GM19467 (cell line): ENCODE data around the gene WDR62.
"Not testable (repeated sequence)": the region's sequence is repeated elsewhere in the genome, so short reads cannot be mapped to it uniquely, and the experiment has no call there.

Experiments
- ATAC-seq: cut with Tn5 transposase; IDR thresholded peaks from one replicate; pipeline ENCODE4 v1.9.1; 2021; ENCODE audit warnings: mild to moderate bottlenecking, moderate library complexity; ENCODE audit not compliant: unreplicated experiment

The WDR62 gene

DNA sequence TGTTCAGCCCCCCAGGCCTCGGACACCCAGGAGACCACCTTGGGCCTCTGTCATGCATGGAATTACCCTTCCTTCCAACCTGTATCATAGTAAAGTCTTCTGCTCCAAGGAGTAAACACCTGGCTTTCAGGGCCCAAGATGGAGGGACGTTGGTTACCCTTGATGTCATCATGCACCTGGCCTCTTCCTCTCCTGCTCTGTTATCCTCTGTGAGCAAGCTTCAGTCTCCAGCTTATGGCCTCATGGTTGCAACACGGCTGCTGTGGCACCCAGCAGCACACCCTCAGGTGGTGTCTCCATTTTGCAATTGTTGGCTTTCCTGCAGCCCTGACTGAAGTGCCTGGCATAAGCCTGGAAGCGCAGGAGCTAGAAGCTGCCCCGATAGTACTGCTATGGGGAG lies 52.3 kb downstream of the WDR62 start:
- no peak for ATAC-seq

DNA sequence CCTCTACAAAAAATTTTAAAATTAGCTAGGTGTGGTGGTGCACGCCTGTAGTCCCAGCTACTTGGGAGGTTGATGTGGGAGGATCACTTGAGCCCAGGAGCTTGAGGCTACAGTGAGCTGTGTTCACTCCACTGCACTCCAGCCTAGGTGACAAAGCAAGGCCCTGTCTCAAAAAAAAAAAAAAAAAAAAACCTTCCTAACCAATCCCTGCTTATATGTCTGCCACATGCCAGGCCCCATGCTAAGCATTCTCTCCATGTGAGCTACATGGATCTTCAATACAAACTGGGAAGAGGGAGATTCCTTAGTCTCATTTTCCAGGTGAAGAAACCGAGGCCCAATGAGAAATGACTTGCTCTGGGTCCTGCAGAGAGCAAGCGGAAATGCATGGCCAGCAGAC lies 54.0 kb downstream of the WDR62 start:
- ATAC-seq, result no peak

DNA sequence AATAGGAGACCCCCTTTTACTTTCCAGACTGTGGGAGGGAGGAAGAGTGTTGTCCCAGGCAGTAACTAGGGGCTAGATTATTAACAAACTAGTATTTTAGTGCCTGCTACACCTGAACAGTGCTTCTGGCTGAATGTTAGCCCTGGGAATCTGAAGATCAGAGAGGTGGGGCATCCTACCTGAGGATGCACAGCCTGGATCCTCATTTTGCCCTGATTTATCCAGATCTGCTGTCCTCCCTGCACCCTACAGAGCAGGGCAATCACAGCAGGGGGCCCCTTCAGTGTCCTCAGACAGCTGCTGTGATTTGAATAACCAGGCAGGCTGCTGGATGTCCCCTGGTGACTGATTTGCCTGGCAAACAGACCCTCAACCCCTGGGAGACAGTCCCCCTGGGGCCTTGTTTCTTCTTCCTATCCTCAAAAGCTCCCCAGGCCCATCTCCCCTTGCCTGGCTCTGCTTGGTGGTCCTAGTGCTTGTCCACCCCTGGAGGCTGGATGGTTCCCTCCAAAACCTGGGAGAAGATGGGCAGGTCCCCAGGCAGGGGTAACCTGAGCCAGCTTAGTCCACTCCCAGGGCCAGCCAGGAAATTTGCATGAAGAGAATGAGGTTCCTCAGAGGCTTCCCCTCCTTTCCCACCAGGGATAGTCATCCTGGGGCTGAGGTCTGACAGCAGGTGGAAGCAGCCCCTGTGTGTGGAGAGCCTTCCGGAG lies 55.9 kb downstream of the WDR62 start, which contains the start of gene OVOL3:
Gene OVOL3, plus strand, starts transcription at position 657 of the 713 bp plus-strand sequence. CDS start 60 bp downstream, outside the sequence.
- ATAC-seq, result no peak

GRCh38 chr19:36111200-36111539 lies 56.5 kb downstream of the WDR62 start:
- no peak for ATAC-seq

DNA sequence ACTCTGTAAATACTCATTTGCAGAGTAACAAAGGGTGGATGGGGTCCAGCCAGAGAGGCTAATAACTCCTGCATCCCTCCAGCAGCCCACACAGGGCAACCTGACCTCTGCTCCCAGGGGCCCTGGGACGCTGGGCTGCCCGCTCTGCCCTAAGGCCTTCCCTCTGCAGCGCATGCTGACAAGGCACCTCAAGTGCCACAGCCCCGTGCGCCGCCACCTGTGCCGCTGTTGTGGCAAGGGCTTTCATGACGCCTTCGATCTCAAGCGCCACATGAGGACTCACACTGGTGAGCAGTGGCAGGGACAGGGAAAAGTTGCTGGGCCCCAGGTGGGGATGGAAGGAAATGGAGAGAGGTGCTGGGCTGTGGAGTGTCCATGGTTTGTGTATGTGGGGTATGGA lies 58.0 kb downstream of the WDR62 start:
- no peak for ATAC-seq

GRCh38 chr19:36113425-36113824 lies 58.7 kb downstream of the WDR62 start:
- ATAC-seq, result no peak

- ATAC-seq, result peak; percentile 4
Observed at GRCh38 chr19:36113894-36114720, 59.4 kb downstream of the WDR62 start.

GRCh38 chr19:36114721-36115452 lies 60.2 kb downstream of the WDR62 start, which contains the start of gene POLR2I:
TSS of gene POLR2I (minus strand) at chr19:36114875. CDS start at chr19:36114856, 19 bp downstream.
- ATAC-seq, result peak; percentile 73

- ATAC-seq, result no peak
Observed at GRCh38 chr19:36115453-36116343, 61.0 kb downstream of the WDR62 start, which contains the start of gene TBCB. TSS of gene TBCB (plus strand) at chr19:36115468. CDS start at chr19:36115561, 93 bp downstream.

- no peak for ATAC-seq
Observed at GRCh38 chr19:36116344-36116637, 61.6 kb downstream of the WDR62 start.

DNA sequence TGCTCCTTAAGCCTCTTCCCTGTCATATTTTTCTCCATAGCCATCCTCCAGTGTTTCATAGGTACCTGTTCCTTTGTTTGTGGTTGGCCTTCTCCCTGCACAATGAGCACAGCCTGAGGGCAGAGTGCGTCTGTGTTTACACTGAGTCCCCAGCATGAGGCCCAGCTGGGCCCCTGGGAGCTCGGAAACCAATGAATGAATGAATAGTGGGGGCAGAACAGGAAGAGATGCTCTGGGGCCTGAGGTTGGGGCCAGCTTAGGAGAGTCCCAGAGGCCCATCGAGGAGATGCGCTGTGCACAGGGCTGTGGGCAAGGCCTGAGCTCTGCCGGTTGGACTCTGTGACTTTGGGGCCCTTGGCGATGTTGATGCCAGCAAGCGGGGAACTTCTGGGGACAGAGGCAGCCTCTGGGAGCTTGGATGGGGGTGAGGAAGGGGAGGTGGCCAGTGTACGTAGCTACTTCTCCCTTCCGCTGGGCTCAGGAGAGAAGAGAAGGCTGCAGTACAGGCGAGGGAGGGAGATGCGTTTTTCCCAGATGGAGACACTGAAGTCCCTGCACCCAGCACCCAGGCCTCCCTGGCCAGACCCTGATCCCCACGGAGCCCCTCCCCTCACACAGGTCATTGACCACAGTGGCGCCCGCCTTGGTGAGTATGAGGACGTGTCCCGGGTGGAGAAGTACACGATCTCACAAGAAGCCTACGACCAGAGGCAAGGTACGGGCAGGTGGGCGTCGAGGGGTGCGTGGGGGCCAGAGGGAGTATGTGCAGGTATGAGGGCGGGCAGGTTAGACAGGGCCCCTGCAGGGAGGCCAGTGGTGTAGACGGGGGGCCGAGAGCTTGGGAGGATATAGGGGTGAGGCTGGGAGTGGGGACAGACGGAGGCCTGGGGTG lies 65.6 kb downstream of the WDR62 start:
- ATAC-seq, result no peak

GRCh38 chr19:36120984-36121358 lies 66.3 kb downstream of the WDR62 start:
- ATAC-seq, result no peak

DNA sequence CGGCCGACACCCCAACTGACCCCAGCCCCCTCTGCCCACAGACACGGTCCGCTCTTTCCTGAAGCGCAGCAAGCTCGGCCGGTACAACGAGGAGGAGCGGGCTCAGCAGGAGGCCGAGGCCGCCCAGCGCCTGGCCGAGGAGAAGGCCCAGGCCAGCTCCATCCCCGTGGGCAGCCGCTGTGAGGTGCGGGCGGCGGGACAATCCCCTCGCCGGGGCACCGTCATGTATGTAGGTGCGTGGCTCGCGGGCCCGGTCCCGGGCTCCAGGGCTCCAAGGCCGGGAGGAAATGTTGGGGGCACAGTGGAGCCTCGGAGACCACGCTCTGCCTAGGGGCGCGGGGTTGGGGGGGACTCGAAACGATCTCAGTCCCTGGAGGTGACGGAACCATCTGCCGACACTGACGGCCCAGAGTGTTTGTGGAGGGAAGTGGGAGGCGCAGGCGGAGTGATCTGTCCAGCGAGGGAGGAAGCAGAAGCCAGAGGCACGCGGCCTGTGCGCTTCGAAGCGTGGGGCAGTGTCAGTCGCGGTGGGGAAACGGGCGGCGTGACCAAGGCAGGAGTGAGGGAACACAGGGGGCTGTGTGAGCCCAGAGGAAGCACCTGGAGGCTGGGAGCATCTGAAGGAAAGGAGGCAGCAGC lies 66.9 kb downstream of the WDR62 start:
- ATAC-seq, result no peak

DNA sequence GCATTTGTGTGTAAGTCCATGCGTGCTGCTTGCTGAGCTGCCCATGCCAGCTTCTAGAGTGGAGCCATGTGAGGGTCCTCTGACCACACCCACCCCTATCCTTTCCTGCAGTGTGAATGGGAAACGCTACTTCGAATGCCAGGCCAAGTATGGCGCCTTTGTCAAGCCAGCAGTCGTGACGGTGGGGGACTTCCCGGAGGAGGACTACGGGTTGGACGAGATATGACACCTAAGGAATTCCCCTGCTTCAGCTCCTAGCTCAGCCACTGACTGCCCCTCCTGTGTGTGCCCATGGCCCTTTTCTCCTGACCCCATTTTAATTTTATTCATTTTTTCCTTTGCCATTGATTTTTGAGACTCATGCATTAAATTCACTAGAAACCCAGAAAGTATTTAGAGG lies 70.9 kb downstream of the WDR62 start:
- ATAC-seq, result no peak

- ATAC-seq, result no peak
Observed at GRCh38 chr19:36128392-36128736, 73.7 kb downstream of the WDR62 start.

- ATAC-seq, result not testable (repeated sequence)
Observed at GRCh38 chr19:36131221-36131620, 76.5 kb downstream of the WDR62 start.

DNA sequence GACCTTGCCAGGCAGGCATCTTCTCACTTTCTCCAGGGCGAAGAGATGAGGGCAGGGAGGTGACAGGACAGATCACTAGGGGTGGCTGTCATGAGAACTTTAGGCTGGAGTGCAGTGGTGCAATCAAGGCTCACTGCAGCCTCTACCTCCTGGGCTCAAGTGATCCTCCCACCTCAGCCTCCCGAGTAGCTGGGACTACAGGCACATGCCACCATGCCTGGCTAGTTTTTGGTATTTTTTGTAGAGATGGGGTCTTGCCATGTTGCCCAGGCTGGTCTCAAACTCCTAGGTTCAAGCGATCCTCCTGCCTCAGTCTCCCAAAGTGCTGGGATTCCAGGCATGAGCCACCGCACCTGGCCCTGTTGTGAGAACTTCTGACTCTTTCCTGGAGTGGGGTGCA lies 80.2 kb downstream of the WDR62 start:
- not testable (repeated sequence) for ATAC-seq

- ATAC-seq, result no peak
Observed at GRCh38 chr19:36136964-36137686, 82.4 kb downstream of the WDR62 start.

DNA sequence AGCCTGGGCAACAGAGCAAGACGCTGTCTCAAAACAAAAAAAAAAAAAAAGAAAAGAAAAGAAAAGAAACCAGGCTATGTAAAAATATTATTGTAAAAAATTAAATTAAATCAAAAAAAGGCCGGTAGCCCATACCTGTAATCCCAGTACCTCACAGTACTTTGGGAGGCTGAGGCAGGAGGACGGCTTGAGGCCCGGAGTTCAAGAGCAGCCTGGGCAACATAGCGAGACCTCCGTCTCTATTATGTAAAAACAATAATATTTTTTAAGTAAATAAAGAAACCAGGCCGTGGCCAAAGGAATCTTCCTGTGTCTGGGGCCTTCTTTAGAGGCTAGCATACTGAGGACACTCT lies 84.4 kb downstream of the WDR62 start:
- no peak for ATAC-seq
